ENCODE measurements around the gene BROX.
"Not testable (repeated sequence)": the region's sequence is repeated elsewhere in the genome, so short reads cannot be mapped to it uniquely, and the experiment has no call there.

Gene BROX

DNA sequence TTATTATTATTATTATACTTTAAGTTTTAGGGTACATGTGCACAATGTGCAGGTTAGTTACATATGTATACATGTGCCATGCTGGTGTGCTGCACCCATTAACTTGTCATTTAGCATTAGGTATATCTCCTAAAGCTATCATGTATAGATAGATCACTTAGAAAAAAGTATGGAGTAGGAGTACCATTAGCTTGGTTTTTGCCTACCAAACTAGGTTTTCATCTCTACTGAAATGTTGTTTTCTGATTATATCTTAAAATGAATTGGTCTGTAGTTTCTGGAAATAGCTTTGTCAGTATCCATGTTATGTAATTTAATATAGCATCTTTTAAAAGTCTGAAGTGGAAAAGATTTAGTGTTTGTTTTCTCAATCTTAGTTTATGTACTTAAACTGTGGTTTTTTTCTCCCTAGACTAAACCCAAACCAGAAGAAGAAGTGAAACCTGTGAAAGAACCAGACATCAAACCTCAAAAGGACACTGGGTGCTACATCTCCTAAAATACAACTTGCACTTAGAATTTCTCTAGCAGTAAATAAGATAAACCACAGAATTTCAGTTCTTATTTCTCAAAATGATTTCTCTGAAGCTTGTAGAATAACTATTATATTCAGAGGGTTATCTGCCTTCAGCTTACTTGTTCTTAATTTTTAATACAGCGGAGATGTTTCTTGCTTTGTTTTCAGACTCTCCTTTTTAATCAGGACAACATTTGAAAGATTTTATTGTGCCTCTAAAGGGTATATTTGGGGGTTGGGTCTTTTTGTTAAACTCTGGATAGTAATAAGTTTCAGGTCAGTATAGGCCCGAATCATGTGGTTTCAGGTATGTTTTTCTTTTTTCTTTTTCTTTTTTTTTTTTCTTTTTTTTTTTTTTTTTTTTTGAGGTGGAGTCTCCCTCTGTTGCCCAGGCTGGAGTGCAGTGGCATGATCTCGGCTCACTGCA, 20.1 kb downstream of the BROX start:
- DNase-seq: no peak

DNA sequence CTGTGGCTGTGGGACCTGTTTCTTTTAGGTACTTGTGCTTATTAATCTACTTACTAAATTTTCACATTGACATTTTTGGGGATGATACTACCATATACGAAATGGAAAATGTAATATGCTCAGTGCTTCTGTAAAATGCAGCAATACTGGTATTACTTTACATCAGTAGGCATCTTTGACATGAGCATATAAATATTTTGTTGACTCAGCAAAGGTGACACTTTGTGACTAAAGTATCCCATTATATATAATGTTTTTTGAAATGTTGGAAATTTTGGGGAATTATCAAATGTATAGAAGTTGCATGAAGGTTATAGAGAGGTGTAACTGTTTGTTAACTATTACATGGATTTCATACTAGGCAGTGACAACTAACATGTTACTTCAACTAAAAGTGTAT, 22.4 kb downstream of the BROX start:
- DNase-seq: no peak

DNA sequence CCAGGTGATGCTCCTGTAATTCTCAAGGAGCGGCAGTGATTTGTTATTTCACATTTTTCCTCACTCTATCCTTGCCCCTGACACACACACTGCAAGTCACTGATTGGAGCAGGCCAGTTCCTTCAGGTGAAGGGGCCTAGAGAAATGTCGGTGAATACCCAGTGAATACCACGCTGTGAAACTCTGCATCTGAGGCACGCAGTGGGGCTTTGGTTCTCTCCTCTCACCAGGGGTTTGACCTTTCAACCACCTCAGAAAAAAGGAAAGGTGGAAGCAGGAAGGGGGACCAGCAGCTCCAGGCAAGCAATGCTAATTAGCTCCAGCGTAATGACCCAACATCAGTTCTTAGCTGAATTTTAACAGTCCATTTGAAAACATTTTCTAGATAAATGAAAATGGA, 24.1 kb downstream of the BROX start:
- DNase-seq: no peak

DNA sequence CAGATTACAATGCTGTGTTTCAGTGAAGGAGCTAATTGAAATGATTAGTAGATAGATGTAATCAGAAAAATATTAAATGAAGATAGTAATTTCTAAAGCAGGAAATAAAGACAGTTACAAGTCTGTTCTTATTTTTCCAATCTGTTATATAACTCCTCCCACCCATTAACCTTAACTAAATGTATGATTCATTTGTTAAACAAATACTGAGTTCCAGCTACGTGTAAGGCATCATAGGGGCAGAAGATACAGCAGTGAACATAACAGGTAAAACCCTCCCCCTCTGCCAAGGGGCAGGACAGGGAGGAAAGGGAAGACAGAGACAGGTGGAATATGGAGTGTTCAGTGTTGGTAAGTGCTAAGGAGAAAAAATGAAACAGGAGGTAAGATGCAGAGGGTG, 24.6 kb downstream of the BROX start, which contains the start of gene FAM177B:
Gene FAM177B (plus strand): TSS at position 231 of the 400 bp plus-strand sequence. CDS start 9,344 bp downstream, outside the sequence.
- DNase-seq: no peak

DNA sequence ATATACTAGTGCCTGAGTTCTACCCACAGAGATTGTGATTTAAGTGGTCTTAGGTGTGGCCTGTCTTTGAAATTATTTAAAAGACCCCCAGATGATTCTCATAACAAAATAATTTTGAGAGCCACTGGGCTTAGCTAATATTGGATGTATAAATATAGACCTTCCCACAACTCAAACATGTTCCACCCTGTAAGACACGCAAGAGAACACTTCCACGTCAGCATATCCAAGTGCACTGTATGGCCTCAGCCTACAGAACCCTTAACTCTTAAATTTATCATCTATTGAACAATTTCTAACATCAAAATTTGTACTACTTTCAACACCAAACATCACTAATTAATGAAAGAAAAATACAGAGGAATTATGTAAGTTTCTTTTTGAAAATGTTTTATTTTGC, 27.1 kb downstream of the BROX start:
- no peak for DNase-seq

DNA sequence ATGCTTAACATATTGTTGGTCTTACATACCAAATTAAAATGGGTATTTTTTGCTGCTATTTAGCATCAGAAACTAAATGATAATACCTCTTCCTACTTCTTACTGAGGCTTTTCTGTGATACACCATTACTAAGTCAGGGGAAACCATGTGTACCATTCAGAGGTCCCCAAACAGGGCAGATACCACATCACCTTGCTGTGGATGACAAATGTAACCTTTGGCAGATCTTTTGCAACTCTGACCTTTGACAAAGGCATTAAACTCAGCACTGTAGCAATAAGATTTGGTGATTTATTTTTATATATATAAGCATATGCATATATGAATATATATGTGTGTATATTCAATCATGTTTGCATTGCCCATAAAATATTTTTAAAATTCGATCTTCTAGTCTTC, 27.6 kb downstream of the BROX start:
- no peak for DNase-seq

DNA sequence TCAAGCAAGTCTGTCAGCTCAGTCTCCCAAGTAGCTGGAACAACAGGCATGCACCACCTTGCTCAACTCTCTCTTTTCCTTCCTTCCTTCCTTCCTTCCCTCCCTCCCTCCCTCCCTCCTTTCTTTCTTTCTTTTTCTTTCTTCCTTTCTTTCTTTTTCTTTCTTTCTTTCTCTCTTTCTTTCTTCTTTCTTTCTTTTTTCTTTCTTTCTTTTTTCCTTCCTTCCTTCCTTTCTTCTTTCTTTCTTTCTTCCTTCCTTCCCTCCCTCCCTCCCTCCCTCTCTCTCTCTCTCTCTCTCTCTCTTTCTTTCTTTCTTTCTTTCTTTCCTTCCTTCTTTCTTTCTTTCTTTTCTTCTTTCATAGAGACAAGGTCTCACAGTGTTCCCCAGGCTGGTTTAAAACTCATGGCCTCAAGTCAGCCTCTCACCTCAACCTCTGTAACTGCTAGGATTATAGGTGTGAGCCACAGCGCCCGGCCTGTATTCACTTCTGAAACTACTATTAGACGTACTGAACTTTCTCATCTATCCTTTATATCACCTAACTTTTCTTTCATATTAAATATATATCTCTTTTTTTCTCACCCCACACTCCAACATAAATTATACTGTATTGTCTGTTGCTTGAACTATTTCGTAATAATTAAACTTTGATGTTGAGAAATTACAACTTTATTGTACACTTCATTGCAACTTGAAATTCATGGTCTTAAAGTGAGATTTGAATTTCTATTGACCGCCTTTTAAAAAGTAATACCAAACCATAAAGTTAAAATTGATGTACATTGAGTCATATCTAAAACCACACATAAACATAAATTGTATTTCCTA, 29.5 kb downstream of the BROX start:
- DNase-seq: not testable (repeated sequence)

DNA sequence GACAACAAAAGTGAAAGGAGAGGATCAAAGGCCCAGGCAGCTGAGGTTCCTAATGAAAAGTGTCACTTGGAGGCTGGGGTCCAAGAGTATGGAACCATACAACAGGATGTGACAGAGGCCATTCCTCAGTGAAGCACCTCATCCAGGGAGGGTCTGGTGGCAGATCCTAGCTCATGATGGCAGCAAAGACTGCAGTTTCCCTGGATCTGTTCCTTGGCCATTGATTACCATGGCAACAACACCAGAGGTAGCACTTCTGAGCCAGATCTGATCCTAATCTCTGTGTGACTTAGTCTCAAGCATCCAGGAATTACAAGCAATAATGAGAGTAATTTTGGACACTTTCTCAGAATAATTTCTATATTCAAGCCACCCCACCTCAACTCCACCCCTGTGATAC, 37.6 kb downstream of the BROX start:
- no peak for DNase-seq

DNA sequence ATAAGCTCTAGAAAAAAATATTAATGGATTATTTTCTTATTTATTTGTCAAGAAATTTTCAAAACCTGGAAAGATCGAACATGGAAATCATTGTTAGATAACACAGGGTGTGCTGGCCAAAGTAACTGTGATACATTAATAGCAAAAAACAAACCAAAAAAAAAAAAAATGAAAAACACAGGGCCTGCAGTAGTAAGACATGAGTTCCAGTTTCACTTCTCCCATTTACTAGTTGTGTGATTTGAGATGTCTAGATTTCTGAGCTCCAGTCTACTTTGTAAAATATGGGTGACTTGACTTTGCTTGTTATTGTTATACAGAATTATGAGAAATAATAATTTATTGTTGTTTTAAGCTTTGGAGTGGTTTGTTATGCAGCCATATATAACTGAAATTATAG, 38.3 kb downstream of the BROX start:
- no peak for DNase-seq

DNA sequence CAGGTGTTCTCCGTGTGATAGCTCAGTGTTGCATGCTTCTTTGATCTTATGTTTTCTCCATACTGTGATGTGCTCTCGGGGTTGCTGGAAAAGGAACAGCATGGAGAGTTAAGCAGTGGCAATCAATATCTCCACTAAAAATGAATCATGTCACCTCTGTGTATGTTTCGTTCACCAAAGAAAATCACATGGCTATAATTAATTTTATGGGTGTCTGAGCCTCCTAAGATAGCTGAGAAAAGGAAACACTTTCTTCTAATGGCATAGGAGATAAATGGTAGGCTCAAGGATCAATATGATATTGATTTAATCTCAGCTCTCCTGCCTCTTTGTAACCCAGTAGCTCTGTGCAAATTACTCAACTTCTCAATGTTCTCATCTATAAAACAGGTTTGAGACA, 38.9 kb downstream of the BROX start:
- no peak for DNase-seq

DNA sequence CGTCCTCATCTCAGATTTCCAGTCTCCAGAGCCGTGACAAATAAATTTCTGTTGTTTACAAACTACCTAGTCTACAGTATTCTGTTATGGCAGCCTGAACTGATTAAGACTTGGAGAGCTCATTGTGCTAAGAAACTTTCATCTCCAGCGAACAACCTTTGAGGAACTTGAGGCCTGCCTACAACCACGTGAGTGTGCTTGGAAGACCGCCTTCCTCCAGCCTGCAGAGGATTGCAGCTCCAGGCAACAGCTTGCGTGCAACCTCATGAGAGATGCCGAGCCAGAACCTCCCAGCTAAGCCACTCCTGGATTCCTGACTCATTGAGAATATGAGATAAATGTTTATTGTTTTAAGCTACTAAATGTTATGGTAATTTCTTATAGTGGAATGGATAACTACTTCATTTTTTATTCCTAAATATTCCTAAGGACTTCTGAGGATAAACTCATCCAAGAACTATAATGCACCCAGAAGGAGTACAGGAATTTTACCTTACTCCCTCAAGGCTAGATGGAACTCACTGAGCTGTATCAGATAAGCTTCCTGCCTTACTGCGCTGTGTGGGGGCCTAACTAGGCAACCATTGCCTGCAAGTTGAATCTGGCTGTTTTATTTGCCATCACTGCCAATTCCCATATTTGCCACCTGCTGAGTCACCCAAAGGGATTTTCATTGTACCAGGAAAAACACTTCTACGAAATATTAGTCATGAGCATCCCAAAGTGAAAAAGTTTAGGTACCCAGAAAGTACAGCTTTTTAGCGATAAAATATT, 42.2 kb downstream of the BROX start:
- no peak for DNase-seq

DNA sequence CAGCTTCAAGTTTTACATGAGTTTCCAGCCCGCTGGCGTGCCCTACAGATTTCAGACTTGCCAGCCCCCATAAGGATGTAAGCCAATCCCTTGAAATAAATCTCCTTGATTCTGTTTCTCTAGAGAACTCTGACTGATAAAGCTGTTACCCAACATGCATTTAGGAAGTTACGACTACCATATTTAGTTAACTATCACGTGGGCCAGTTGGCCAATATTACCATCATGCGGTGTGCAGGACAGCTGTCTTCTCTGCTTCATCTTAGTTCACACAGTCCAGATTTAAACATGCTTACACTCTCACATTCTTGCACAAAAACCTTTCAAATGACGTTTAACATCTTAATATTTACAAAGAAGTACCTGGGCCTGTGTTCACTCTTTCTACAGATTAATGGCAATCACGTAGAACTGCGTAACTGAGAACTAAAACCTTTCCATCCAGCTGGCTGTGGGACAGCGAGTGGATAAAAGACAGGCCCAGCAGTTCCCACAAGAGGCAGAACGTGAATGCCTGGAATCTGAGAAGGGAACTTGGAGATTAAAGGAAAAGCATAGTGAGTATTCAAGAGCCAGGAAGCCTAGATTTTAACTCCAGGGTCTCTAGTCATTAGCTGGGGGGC, 45.4 kb downstream of the BROX start:
- no peak for DNase-seq

DNA sequence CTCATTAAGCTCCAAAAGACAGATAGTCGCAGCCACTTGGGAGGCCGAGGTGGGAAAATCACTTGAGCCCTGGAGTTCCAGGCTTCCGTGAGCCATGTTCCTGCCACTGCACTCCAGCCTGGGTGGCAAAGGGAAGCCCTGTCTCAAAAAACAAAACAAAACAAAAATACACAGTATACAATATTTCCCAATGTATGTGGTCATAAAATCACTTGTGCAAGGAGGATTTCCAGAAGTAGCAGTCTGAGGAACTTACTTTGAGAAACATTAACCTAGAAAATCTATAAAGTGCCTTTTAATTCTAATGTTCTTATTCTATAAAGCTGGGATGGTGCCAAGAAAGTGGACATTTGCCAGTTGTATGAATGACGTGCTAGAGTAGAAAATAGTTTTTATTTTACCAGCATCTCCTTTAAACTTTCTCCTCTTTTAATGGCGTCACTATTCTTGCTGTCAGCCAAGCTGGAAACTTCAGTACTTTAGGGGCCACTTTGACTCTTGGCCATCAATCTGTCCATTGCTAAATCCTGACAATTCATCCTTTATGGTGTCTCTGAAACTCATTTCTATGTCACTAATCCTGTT, 47.2 kb downstream of the BROX start:
- DNase-seq: no peak

DNA sequence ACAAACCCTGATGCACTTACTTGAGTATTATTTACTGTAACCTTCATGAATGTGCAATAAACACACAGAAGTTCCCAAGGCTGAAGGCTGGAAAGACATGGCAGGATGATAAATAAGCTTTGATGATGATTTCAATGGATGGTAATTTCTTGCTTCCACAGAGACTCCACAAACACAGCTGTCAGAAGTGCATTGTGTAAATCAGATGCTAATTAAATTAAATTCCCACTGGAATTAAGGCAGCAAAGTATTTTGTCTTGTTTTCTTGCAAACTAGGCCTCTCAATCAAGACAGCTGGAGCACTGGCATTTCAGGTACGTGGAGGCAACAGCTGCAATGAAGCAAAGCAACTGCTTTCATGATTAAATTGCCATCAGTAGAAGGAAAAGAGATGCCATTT, 48.7 kb downstream of the BROX start:
- no peak for DNase-seq

DNA sequence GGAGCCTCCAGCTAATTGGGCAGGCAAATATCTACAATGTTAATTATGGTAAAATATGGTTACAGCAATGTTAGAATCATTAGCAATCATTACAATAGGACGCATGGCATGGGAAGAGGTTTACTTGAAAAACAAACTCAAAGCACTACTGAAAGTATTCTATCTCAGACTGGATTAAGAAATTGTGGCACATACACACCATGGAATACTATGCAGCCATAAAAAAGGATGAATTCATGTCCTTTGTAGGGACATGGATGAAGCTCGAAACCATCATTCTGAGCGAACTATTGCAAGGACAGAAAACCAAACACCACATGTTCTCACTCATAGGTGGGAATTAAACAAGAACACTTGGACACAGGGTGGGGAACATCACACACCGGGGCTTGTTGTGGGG, 49.8 kb downstream of the BROX start:
- DNase-seq: not testable (repeated sequence)

DNA sequence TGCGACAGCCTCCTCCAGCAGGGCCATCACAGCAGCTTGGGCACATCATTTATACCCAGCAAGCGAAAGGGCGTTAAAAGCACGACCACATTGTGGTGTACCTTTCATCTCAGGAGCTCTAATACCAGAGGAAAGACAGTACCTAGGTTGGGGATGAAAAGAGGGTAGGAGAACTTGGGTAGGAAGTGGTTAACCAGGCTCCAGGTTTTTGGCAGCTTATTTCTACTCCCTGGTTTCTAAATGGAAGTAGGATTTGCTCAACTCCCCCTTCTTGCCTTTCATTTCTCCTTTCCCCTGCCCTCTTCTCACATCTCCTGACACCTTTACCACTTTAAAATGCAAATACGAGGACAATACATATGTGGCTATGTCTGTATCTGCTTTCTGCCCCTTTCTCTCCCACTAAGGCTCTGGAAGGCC, 54.8 kb downstream of the BROX start:
- DNase-seq: no peak

DNA sequence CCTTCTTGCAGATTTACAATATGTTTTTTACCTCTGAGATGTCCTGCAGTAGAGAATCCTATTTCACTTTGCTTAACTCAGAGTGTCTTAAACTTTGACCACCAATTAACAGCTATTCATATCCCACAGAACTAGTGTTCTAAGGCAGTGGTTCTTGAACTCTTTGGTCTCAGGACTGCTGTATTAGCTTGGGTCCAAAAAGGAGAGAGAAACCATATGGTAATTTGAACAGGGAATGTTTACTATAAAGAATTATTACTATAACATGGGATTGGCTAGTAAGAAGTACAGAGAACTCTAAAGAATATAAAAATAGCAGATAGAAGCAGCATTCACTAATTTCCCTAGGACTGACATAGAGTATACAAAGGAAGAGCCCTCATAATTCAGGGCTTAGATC, 56.2 kb downstream of the BROX start:
- DNase-seq: no peak

DNA sequence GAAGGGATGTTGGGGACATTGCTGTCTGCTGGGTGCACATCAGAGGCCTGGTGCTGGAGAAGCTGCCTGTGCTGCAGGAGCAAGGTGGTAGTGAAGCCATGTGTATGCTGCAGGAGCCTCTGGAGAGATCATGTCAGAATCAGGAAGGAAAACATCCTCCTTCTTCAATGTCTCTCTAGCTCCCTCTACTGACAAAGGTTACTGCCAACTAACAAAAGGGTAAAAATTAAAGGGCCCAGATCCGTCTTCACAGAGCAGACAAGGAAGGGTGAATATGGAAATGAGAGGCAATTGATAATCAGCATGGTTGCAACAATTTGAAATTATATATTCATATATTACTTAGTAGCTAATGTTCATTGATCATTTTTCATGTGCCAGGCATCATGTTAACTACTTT, 56.8 kb downstream of the BROX start:
- DNase-seq: no peak

DNA sequence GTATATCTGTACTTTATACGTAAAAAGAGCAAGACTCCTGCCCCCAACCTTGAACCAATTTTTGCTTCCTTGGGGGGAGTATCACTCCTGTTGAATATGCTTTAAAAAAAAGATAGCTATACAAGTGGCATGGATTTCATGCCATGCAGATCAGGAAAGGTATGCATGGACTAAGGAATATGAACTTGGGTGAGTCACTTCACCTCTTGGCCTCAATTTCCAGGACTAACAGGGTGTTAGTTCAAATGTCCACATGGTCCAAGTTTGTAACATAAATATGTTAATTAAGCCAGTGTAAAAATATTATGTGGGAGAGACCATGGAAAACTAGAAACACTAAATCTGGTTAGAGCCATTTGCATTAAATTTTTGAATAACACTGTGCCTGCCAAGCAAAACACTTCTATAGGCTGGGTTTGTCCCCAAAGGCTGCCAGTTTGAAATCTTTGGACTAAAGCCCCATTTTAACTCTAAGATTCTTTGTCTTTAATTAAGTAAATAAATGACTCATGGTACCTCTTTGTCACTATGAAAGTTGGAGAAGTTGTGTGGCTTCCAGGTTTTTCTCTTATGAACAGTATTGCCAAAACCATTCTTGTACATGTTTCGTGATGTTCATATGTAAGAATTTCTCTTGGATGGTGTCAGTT, 57.7 kb downstream of the BROX start:
- no peak for DNase-seq

DNA sequence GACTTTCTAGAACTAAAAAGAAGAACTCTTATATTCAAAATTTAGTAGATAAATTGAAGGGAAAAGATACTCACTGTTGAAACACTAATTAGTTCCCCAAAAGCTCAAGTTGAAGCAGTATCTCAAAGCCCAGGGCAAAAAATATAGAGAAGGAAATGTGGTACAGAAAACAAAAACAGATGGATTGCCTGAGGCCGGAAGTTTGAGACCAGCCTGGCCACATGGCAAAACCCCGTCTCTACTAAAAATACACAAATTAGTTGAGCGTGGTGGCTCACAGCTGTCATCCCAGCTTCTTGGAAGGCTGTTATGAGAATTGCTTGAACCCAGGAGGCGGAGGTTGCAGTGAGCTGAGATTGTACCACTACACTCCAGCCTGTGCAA, 60.6 kb downstream of the BROX start:
- peak; percentile 65 for DNase-seq

DNA sequence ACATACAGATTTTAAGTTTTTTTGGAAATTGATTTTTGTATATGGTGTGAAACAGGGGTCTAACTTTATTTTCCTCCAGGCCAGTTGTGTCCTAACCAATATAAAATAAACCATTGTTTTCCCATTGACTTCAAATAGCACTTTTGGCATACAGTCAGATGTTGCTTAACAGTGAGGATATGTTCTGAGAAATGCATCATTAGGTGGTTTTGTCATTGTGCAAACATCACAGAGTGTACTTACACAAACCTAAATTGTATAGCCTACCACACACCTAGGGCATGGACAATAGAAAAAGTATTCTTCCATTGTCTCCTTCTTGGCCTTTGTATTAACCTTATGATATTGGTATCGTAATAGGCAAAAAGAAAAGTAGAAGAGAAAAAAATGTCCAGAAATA, 65.1 kb downstream of the BROX start:
- no peak for DNase-seq

DNA sequence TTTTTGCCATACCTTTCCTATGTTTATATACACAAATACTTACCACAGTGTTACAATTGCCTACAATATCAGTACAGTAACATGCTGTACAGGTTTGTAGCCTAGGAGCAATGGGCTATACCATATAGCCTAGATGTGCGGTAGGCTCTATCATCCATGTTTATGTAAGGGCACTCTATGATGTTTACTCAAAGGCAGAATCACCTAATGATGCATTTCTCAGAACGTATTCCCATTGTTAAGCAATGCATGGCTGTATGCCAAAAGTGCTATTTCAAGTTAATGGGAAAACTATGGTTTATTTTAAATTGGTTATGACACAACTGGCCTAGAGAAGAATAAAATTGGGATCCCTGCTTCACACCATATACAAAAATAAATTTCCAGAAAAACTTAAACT, 65.6 kb downstream of the BROX start:
- DNase-seq: no peak

Data from DMS 273 treated with DMSO at 0.1 percent for 48 hours (cell line).